ENCODE results near the gene RANBP1. TPM values are rescaled to one million over a fixed set of nuclear protein-coding genes. Genes with fewer than 3 reads are reported as not detected.

The RANBP1 gene
- total RNA-seq, 1 donor from 2014 or later = 142 TPM

- DNase-seq (ENCODE audit: low spot score) = no peak
- TF ChIP-seq, protein P1, sequence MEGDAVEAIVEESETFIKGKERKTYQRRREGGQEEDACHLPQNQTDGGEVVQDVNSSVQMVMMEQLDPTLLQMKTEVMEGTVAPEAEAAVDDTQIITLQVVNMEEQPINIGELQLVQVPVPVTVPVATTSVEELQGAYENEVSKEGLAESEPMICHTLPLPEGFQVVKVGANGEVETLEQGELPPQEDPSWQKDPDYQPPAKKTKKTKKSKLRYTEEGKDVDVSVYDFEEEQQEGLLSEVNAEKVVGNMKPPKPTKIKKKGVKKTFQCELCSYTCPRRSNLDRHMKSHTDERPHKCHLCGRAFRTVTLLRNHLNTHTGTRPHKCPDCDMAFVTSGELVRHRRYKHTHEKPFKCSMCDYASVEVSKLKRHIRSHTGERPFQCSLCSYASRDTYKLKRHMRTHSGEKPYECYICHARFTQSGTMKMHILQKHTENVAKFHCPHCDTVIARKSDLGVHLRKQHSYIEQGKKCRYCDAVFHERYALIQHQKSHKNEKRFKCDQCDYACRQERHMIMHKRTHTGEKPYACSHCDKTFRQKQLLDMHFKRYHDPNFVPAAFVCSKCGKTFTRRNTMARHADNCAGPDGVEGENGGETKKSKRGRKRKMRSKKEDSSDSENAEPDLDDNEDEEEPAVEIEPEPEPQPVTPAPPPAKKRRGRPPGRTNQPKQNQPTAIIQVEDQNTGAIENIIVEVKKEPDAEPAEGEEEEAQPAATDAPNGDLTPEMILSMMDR (IDR thresholded peaks at IDR 0.05; ENCODE audit: unreplicated experiment) = peak; percentile 62
- Mint-ChIP-seq H3K27me3 (ENCODE audit: unreplicated experiment) (peaks cover 22% of the 10 kb centered on the region), H3K4me3 (ENCODE audit: unreplicated experiment) (peak overlapping the region; percentile 25), H3K27ac (ENCODE audit: unreplicated experiment) (no peak overlapping the region), H3K4me1 (ENCODE audit: unreplicated experiment) (peaks cover 11% of the 10 kb centered on the region), H3K9me3 (ENCODE audit: unreplicated experiment) (no peaks in the 10 kb centered on the region), H3K36me3 (ENCODE audit: low read depth, unreplicated experiment) (peaks cover 16% of the 10 kb centered on the region)
Measured at GRCh38 chr22:20111045-20111688, 4.7 kb upstream of the RANBP1 start.

DNA sequence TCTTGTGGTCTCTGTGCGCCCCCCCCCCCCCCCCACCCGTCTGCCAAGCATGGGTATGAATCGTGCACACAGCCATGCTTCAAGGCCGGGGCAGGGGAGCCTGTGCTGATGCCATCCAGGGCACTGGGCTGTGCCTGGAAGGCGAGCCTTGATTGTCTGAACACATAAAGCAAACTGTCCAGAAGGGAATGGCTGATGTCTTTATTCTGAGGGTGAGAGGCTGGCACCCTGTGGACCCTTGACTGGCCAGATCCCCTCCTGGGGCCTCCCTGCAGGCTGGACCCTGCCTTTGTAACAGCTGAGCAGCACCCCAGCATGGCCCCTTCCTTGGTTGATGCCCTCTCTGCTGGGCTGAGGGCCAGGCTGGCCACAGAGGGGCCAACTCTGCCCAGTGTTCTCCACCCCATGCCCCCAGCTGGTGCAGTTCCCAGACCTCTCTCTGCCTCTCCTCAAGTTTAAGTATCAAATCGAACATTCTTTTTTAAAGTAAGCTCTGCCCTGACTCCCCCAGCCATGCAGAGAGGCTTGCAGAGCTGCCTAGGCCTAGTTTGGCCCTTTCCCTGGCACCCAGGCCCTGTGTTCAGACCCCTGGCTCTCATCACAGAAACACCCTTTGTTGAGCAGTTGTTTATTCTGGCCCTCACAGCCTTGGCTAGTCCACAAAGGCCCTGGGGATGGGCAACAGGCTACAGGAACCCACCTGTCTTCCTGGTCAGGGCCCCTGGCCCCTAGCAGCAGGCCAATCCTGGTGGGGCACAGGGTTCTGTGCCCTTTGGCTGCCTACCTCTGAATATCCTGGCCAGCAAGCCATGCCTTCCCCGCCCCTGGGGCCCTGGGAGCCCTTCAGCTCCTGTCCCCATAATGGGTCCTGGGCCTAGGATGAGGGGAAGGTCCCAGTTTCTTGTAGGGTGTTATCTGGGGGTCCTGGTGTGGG is 3.9 kb upstream of the RANBP1 start:
- DNase-seq (ENCODE audit: low spot score) = no peak
- H3K27ac Mint-ChIP-seq (ENCODE audit: unreplicated experiment) = no peak overlapping the region
- peaks cover 11% of the 10 kb centered on the region for H3K4me1 Mint-ChIP-seq (ENCODE audit: unreplicated experiment)
- no peaks in the 10 kb centered on the region for H3K9me3 Mint-ChIP-seq (ENCODE audit: unreplicated experiment)
- no peak overlapping the region for H3K4me3 Mint-ChIP-seq (ENCODE audit: unreplicated experiment)
- peaks cover 14% of the 10 kb centered on the region for H3K36me3 Mint-ChIP-seq (ENCODE audit: low read depth, unreplicated experiment)
- TF ChIP-seq, protein P1 (IDR thresholded peaks at IDR 0.05; ENCODE audit: unreplicated experiment) = no peak
- H3K27me3 Mint-ChIP-seq (ENCODE audit: unreplicated experiment) = peaks cover 20% of the 10 kb centered on the region

DNA sequence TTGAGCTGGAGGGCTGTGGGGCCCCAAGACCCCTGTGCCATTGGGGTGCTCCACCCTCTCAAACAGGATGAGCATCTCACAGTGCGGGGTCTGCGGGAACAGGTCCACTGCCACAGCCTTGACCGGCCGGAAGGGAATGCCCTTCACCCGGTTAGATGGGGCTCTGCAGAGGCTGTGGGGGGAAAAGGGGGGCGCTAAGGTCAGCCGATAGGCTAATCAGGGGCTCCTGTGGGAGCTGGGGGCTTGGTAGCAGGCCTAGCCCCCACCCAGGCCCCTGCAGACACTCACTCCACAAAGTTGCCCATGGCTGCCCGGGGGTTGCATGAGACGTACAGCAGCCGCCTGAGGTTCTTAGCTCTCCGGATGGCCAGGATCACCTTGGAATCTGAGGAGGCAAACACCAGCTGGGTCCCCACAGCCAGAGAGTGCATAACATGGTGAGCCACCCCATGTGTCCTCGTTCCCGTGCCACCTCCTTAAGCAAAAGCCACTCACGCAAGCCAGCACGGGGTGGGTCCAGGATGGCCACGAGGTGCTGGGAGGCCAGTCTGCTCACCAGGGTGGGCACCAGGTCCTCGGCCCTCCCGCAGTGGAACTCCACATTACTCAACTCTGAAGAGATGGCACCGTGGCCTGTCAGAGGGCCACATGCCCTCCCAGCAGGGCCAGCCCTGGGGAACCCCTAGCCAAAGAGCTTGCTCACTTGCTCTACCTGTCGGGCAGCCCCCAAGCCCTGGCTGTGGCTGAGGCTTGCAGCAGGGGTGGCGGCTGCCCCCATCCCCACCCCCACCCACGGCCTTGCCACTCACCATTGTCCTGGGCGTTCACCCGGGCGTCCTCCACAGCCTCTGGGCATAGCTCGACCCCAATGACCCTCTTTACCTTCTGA is 3.0 kb upstream of the RANBP1 start:
- TF ChIP-seq, protein P1 (IDR thresholded peaks at IDR 0.05; ENCODE audit: unreplicated experiment) = no peak
- no peak overlapping the region for H3K4me3 Mint-ChIP-seq (ENCODE audit: unreplicated experiment)
- no peak for DNase-seq (ENCODE audit: low spot score)

GRCh38 chr22:20113551-20114310 is 2.2 kb upstream of the RANBP1 start:
- Mint-ChIP-seq H3K9me3 (ENCODE audit: unreplicated experiment) (no peaks in the 10 kb centered on the region), H3K36me3 (ENCODE audit: low read depth, unreplicated experiment) (peaks cover 5% of the 10 kb centered on the region), H3K27me3 (ENCODE audit: unreplicated experiment) (peaks cover 11% of the 10 kb centered on the region), H3K4me3 (ENCODE audit: unreplicated experiment) (no peak overlapping the region), H3K4me1 (ENCODE audit: unreplicated experiment) (peaks cover 18% of the 10 kb centered on the region), H3K27ac (ENCODE audit: unreplicated experiment) (peak overlapping the region; percentile 57)
- DNase-seq (ENCODE audit: low spot score) = no peak
- TF ChIP-seq, protein P1 (IDR thresholded peaks at IDR 0.05; ENCODE audit: unreplicated experiment) = no peak

More for the DNA sequence above, 3.0 kb upstream of the RANBP1 start:
- H3K36me3 Mint-ChIP-seq (ENCODE audit: low read depth, unreplicated experiment) = peaks cover 7% of the 10 kb centered on the region
- H3K27ac Mint-ChIP-seq (ENCODE audit: unreplicated experiment) = no peak overlapping the region
- peaks cover 11% of the 10 kb centered on the region for H3K4me1 Mint-ChIP-seq (ENCODE audit: unreplicated experiment)
- no peaks in the 10 kb centered on the region for H3K9me3 Mint-ChIP-seq (ENCODE audit: unreplicated experiment)
- peaks cover 17% of the 10 kb centered on the region for H3K27me3 Mint-ChIP-seq (ENCODE audit: unreplicated experiment)

Measured in endothelial cell (in vitro differentiated cells).